ENCODE results near the gene SRRD. TPM values are rescaled to one million over a fixed set of nuclear protein-coding genes. Genes with fewer than 3 reads are reported as not detected.

SRRD gene
- total RNA-seq, 4 donors from 2014 or later: 17.9 to 37.4 (median 26.2) TPM

DNA sequence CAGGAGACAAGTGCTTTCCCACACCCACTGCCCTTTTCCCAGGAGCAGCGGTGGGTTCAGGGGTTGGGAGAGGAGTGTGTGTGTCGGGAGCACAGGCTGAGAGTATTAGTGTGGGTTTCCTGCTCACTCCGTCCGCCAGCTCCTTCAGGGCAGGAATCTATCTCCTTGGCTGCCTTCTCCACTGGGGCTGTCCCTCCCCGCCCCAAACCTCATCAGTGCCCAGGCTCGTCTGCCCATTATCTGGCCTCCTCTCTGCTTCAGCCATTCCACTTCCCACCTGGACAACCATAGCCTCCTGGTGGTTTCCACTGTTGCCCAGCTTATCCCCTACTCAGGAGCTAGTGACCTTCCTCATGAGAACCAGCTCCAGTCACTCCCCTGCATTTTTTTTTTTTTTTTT is 34.7 kb upstream of the SRRD start:
- no peaks in the 10 kb centered on the region for H3K9me3 ChIP-seq
- intact Hi-C loops (cut with DNase I): no loop called here
- H3K4me3 ChIP-seq (replicated peaks in 1 of 3): no peak overlapping the region
- H3K27me3 ChIP-seq: no peaks in the 10 kb centered on the region
- TF ChIP-seq CTCF (IDR thresholded peaks at IDR 0.05) (no peak), POLR2A (IDR thresholded peaks at IDR 0.05) (no peak)
- 72 to 81% methylated on average over 6 of the region's 6 CpGs for whole genome bisulfite sequencing, 2 donors
- H3K4me1 ChIP-seq: peaks cover 0 to 6% of the 10 kb centered on the region in 2 donors
- peaks cover 18 to 23% of the 10 kb centered on the region in 2 donors for H3K36me3 ChIP-seq
- DNase-seq: no peak
- no peak overlapping the region for H3K27ac ChIP-seq

GRCh38 chr22:26450453-26451185 is 33.1 kb upstream of the SRRD start:
- no peak for DNase-seq
- TF ChIP-seq CTCF (IDR thresholded peaks at IDR 0.05) (no peak), POLR2A (IDR thresholded peaks at IDR 0.05) (no peak)
- peaks cover 18 to 27% of the 10 kb centered on the region in 2 donors for H3K36me3 ChIP-seq
- no peak overlapping the region for H3K27ac ChIP-seq
- WGBS, 2 donors: 88 to 90% methylated on average over 9 of the region's 9 CpGs
- intact Hi-C loops (cut with DNase I): no loop called here
- H3K9me3 ChIP-seq: no peaks in the 10 kb centered on the region
- H3K27me3 ChIP-seq: no peaks in the 10 kb centered on the region
- H3K4me1 ChIP-seq: no peaks in the 10 kb centered on the region
- no peak overlapping the region for H3K4me3 ChIP-seq (replicated peaks in 1 of 3)

DNA sequence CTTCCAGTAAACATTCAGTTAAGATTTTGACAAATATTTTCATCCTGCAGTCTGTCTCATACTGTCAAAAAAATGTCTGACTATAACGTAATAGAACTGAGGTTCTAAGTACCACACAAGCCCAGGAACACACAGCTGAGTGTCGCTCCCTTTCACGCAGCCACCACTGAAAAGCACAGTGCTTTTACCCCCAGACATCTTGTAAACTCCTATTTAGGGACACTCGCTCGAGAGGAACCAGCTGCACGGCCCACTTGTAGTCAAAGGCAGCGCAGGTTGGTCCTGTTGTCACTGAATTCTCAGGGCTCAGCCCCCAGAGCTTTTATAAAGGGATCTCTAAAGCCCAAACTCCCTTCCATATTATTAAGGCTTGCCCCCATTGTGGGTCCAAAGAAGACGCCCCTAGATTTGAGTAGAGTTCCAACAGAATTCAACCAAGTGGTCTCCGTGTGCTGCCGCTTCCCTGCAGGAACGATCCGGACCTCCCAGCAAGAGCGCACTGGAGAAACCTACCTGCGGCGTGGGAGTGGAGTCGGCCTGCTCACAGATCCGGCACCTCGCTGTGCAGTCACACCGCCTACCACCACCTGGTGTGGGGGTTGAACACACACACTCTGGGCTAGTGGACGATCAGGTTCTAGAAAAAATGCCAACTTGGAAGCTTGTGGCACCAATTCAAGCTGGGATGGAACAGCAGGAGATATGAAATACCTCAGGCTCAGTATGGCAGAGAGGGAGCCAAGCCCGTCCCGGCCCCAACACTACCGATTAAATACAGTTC is 31.3 kb upstream of the SRRD start:
- H3K27ac ChIP-seq: no peak overlapping the region
- intact Hi-C loops (cut with DNase I): no loop called here
- no peaks in the 10 kb centered on the region for H3K9me3 ChIP-seq
- H3K27me3 ChIP-seq: no peaks in the 10 kb centered on the region
- no peak overlapping the region for H3K4me3 ChIP-seq (replicated peaks in 1 of 3)
- peaks cover 18 to 30% of the 10 kb centered on the region in 2 donors for H3K36me3 ChIP-seq
- no peak for DNase-seq
- TF ChIP-seq CTCF (IDR thresholded peaks at IDR 0.05) (no peak), POLR2A (IDR thresholded peaks at IDR 0.05) (no peak)
- no peaks in the 10 kb centered on the region for H3K4me1 ChIP-seq
- WGBS, 2 donors: 90 to 93% methylated on average over 21 to 23 of the region's 23 CpGs

- Histone ChIP-seq H3K27ac (no peak overlapping the region), H3K9me3 (no peaks in the 10 kb centered on the region), H3K4me1 (no peaks in the 10 kb centered on the region), H3K36me3 (peaks cover 23 to 38% of the 10 kb centered on the region in 2 donors), H3K27me3 (no peaks in the 10 kb centered on the region), H3K4me3 (replicated peaks in 1 of 3) (no peak overlapping the region)
- no peak for DNase-seq
- no peak for TF ChIP-seq CTCF (IDR thresholded peaks at IDR 0.05)
- intact Hi-C loops (cut with DNase I): no loop called here
- WGBS, 2 donors: 91% methylated on average over 9 of the region's 9 CpGs
Measured at GRCh38 chr22:26453216-26453615, 30.5 kb upstream of the SRRD start.

Measured in thyroid gland (tissue), 4 donors.